ENCODE data around the gene TSPAN18. TPM values are rescaled to one million over a fixed set of nuclear protein-coding genes. Genes with fewer than 3 reads are reported as not detected.

Gene TSPAN18
- total RNA-seq, 1 experiment from 2014 or later, result 0.77 TPM

GRCh38 chr11:44979543-44980399 lies 253.0 kb downstream of the TSPAN18 start:
- H3K27ac Mint-ChIP-seq (ENCODE audit: low read depth, unreplicated experiment), result no peak overlapping the region
- H3K4me3 Mint-ChIP-seq (ENCODE audit: unreplicated experiment), result no peak overlapping the region
- BruUV-seq (replicated peaks), result no TSS peak
- no peaks in the 10 kb centered on the region for H3K9me3 Mint-ChIP-seq (ENCODE audit: unreplicated experiment)
- POLR2A ChIA-PET, result interaction anchor here (0.7 to 1.4 kb wide), 4 partner anchors 11 to 94 kb away, joined by 3 to 8 read pairs (median 3); no protein-coding TSS in a partner anchor
- CTCF ChIA-PET, result interaction anchor here (0.6 to 1.3 kb wide), 3 partner anchors 43 to 579 kb away, joined by 3 to 4 read pairs (median 3); no protein-coding TSS in a partner anchor
- H3K27me3 Mint-ChIP-seq (ENCODE audit: insufficient read depth, unreplicated experiment), result no peaks in the 10 kb centered on the region
- intact Hi-C loops (cut with micrococcal nuclease), result no loop called here
- peaks cover 10% of the 10 kb centered on the region for H3K4me1 Mint-ChIP-seq (ENCODE audit: insufficient read depth, unreplicated experiment)
- no peaks in the 10 kb centered on the region for H3K36me3 Mint-ChIP-seq (ENCODE audit: insufficient read depth, unreplicated experiment)
- no peak for TF ChIP-seq CTCF (IDR thresholded peaks at IDR 0.05; ENCODE audit: unreplicated experiment)
- peak; percentile 67 for DNase-seq (ENCODE audit: unreplicated experiment)

- Mint-ChIP-seq H3K9me3 (ENCODE audit: unreplicated experiment) (no peaks in the 10 kb centered on the region), H3K36me3 (ENCODE audit: insufficient read depth, unreplicated experiment) (no peaks in the 10 kb centered on the region), H3K27me3 (ENCODE audit: insufficient read depth, unreplicated experiment) (no peaks in the 10 kb centered on the region), H3K27ac (ENCODE audit: low read depth, unreplicated experiment) (no peak overlapping the region), H3K4me3 (ENCODE audit: unreplicated experiment) (no peak overlapping the region), H3K4me1 (ENCODE audit: insufficient read depth, unreplicated experiment) (peaks cover 10% of the 10 kb centered on the region)
- intact Hi-C loops (cut with micrococcal nuclease), result no loop called here
- no peak for TF ChIP-seq CTCF (IDR thresholded peaks at IDR 0.05; ENCODE audit: unreplicated experiment)
- DNase-seq (ENCODE audit: unreplicated experiment), result no peak
- POLR2A ChIA-PET, result interaction anchor here (0.6 kb wide), 1 partner anchor 24 kb away, joined by 3 read pairs; no protein-coding TSS in a partner anchor
- BruUV-seq (replicated peaks), result no TSS peak
- CTCF ChIA-PET, result interaction anchor here (1.1 to 1.3 kb wide), 2 partner anchors 44 to 117 kb away, joined by 3 read pairs; no protein-coding TSS in a partner anchor
Observed at GRCh38 chr11:44980533-44981427, 254.0 kb downstream of the TSPAN18 start.

Other genes with a start within 250 kb of the TSPAN18 start
- gene CD82, start 161.3 kb upstream of the TSPAN18 start, total RNA-seq (2022), result 50.9 and 114 TPM in 2 replicates
- 14.8 and 17.7 TPM in 2 replicates for gene TP53I11, start 223.9 kb downstream of the TSPAN18 start, total RNA-seq (2022)

All from MCF 10A (cell line).